ENCODE results near the gene GLB1L2. TPM values are rescaled to one million over a fixed set of nuclear protein-coding genes. Genes with fewer than 3 reads are reported as not detected.

GLB1L2 gene
- total RNA-seq, 1 experiment from 2014 or later = 27.1 TPM

- Histone ChIP-seq H3K4me2 (ENCODE audit: low read length) (no peak overlapping the region), H2AFZ (ENCODE audit: low read depth, low read length, poor library complexity, severe bottlenecking) (no peak overlapping the region)
- CTCF ChIA-PET = no interaction called here
These were observed 42.6 kb upstream of the GLB1L2 start for GRCh38 chr11:134289167-134289566.

GRCh38 chr11:134289789-134290188 is 42.0 kb upstream of the GLB1L2 start:
- no peak overlapping the region for H3K9ac ChIP-seq (ENCODE audit: low read length)
- DNase-seq (ENCODE audit: low read depth, low spot score) = no peak
- H4K20me1 ChIP-seq (ENCODE audit: insufficient read depth) = no peaks in the 10 kb centered on the region
- RAD21 ChIA-PET (ENCODE audit: low non-redundant PET in 1 of 2, low total read pairs in 2 of 2, uncharacterized antibody in 2 of 2, unreplicated experiment in 2 of 2) = no interaction called here
- no peaks in the 10 kb centered on the region for H3K9me2 ChIP-seq (ENCODE audit: insufficient read depth)
- POLR2A ChIA-PET = no interaction called here
- CTCF ChIA-PET = no interaction called here
- H3K27ac ChIP-seq (ENCODE audit: low read depth, low read length) = no peak overlapping the region
- no peaks in the 10 kb centered on the region for H3K79me2 ChIP-seq (ENCODE audit: insufficient read depth, low read length)
- ATAC-seq = no peak; the same call in 1 of the 2 replicates
- H3K9me3 ChIP-seq (ENCODE audit: control insufficient read depth in 1 of 2, insufficient read depth in 1 of 2, low read depth in 1 of 2, low read length in 2 of 2) = no peaks in the 10 kb centered on the region
- H2AFZ ChIP-seq (ENCODE audit: low read depth, low read length, poor library complexity, severe bottlenecking) = no peak overlapping the region
- H3K4me1 ChIP-seq (ENCODE audit: control insufficient read depth in 1 of 2, insufficient read depth in 2 of 2, low read length in 2 of 2) = no peaks in the 10 kb centered on the region
- BruUV-seq (replicated peaks) = no TSS peak
- TF ChIP-seq ZNF274 (IDR thresholded peaks at IDR 0.05; ENCODE audit: low read depth, low read length) (no peak), SRF (IDR thresholded peaks at IDR 0.05; ENCODE audit: low read depth) (no peak), SIN3A (IDR thresholded peaks at IDR 0.05; ENCODE audit: low read depth) (no peak), ZBTB33 (IDR thresholded peaks at IDR 0.05; ENCODE audit: extremely low read depth, insufficient replicate concordance, low read length) (no peak), POLR2A (IDR thresholded peaks at IDR 0.05; ENCODE audit: borderline replicate concordance, extremely low read depth, insufficient read depth, insufficient read length) (no peak), FOSL1 (IDR thresholded peaks at IDR 0.05; ENCODE audit: low read depth) (no peak), JUND (IDR thresholded peaks at IDR 0.05) (no peak)
- no peak overlapping the region for H3K4me3 ChIP-seq (replicated peaks in 1 of 2; ENCODE audit: low read depth in 1 of 2, low read length in 2 of 2)
- H3K36me3 ChIP-seq (ENCODE audit: control insufficient read depth in 1 of 2, insufficient read depth in 2 of 2, low read length in 2 of 2) = no peaks in the 10 kb centered on the region
- intact Hi-C loops (cut with micrococcal nuclease) = no loop called here
- no peaks in the 10 kb centered on the region for H3K27me3 ChIP-seq (ENCODE audit: insufficient read depth, low read length)
- H3K4me2 ChIP-seq (ENCODE audit: low read length) = no peak overlapping the region

More at GRCh38 chr11:134289167-134289566, 42.6 kb upstream of the GLB1L2 start:
- H3K4me1 ChIP-seq (ENCODE audit: control insufficient read depth in 1 of 2, insufficient read depth in 2 of 2, low read length in 2 of 2) = no peaks in the 10 kb centered on the region
- no peaks in the 10 kb centered on the region for H4K20me1 ChIP-seq (ENCODE audit: insufficient read depth)
- intact Hi-C loops (cut with micrococcal nuclease) = no loop called here
- H3K9me3 ChIP-seq (ENCODE audit: control insufficient read depth in 1 of 2, insufficient read depth in 1 of 2, low read depth in 1 of 2, low read length in 2 of 2) = no peaks in the 10 kb centered on the region
- H3K9ac ChIP-seq (ENCODE audit: low read length) = no peak overlapping the region
- BruUV-seq (replicated peaks) = no TSS peak
- no peaks in the 10 kb centered on the region for H3K79me2 ChIP-seq (ENCODE audit: insufficient read depth, low read length)
- no peaks in the 10 kb centered on the region for H3K36me3 ChIP-seq (ENCODE audit: control insufficient read depth in 1 of 2, insufficient read depth in 2 of 2, low read length in 2 of 2)
- H3K9me2 ChIP-seq (ENCODE audit: insufficient read depth) = no peaks in the 10 kb centered on the region
- H3K4me3 ChIP-seq (replicated peaks in 1 of 2; ENCODE audit: low read depth in 1 of 2, low read length in 2 of 2) = no peak overlapping the region
- no peaks in the 10 kb centered on the region for H3K27me3 ChIP-seq (ENCODE audit: insufficient read depth, low read length)
- no peak overlapping the region for H3K27ac ChIP-seq (ENCODE audit: low read depth, low read length)
- ChIA-PET POLR2A (no interaction called here), RAD21 (ENCODE audit: low non-redundant PET in 1 of 2, low total read pairs in 2 of 2, uncharacterized antibody in 2 of 2, unreplicated experiment in 2 of 2) (no interaction called here)
- no peak for DNase-seq (ENCODE audit: low read depth, low spot score)
- no peak for TF ChIP-seq ATF3 (IDR thresholded peaks at IDR 0.05)
- no peak for TF ChIP-seq FOSL1 (IDR thresholded peaks at IDR 0.05; ENCODE audit: low read depth)
- no peak for TF ChIP-seq MAX (IDR thresholded peaks at IDR 0.05)
- TF ChIP-seq ZNF274 (IDR thresholded peaks at IDR 0.05; ENCODE audit: low read depth, low read length) = no peak
- no peak for TF ChIP-seq JUND (IDR thresholded peaks at IDR 0.05)
- no peak for TF ChIP-seq SIN3A (IDR thresholded peaks at IDR 0.05; ENCODE audit: low read depth)
- no peak for ATAC-seq

All from HCT116 (cell line).